ENCODE results near the gene TNKS1BP1.

TNKS1BP1 gene

GRCh38 chr11:57320067-57320718 is 4.6 kb downstream of the TNKS1BP1 start:
- peaks cover 25% of the 10 kb centered on the region for H3K4me1 ChIP-seq (ENCODE audit: insufficient read depth, low read length)
- no peak for DNase-seq
- H3K9ac ChIP-seq (ENCODE audit: low read depth, low read length), result no peak overlapping the region
- H3K9me3 ChIP-seq (ENCODE audit: insufficient read depth, low read length, severe bottlenecking), result no peaks in the 10 kb centered on the region
- H3K4me3 ChIP-seq (ENCODE audit: low read depth in 1 of 2, low read length in 2 of 2), result no peak overlapping the region
- peaks cover 37% of the 10 kb centered on the region for H3K36me3 ChIP-seq (ENCODE audit: insufficient read depth, low read length)
- no peak for TF ChIP-seq EZH2 (IDR thresholded peaks at IDR 0.05; ENCODE audit: borderline replicate concordance, low read depth, low read length, severe bottlenecking)
- TF ChIP-seq CTCF (IDR thresholded peaks at IDR 0.05; ENCODE audit: borderline replicate concordance, extremely low read depth, low read length, poor library complexity, severe bottlenecking), result no peak
- H4K20me1 ChIP-seq (ENCODE audit: insufficient read depth, low read length), result peaks cover 22% of the 10 kb centered on the region
- no peaks in the 10 kb centered on the region for H3K27me3 ChIP-seq (ENCODE audit: insufficient read depth, low read length, poor library complexity)
- H3K27ac ChIP-seq (ENCODE audit: low read length), result no peak overlapping the region
- H3K4me2 ChIP-seq (ENCODE audit: insufficient read depth, low read length), result no peak overlapping the region
- no peak for ATAC-seq (ENCODE audit: insufficient read depth, low read depth)
- H3K79me2 ChIP-seq (ENCODE audit: insufficient read depth, low read length), result peaks cover 17% of the 10 kb centered on the region
- no peak overlapping the region for H2AFZ ChIP-seq (ENCODE audit: low read depth, low read length)

DNA sequence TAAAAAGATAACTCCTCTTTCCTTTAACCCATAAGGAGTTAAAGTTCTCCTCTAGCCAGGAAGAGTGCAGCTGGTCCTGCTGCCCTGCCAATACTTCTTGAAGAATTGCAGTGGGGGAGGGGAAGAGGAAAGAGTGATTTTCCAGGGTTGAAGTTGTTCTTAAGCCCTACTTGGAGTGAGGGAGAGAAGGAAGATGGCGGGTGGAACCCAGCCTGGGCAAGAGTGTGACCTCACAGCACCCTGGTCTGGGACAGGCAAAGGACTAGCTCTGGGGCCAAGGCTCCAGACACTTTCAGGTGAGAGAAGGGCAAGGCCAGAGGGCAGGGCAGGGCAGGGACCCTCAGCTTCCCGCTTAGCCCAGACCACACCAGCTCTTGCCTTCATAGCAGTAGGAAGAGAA is 6.6 kb downstream of the TNKS1BP1 start:
- no peaks in the 10 kb centered on the region for H3K27me3 ChIP-seq (ENCODE audit: insufficient read depth, low read length, poor library complexity)
- no peak overlapping the region for H2AFZ ChIP-seq (ENCODE audit: low read depth, low read length)
- H3K4me3 ChIP-seq (ENCODE audit: low read depth in 1 of 2, low read length in 2 of 2), result no peak overlapping the region
- H3K9me3 ChIP-seq (ENCODE audit: insufficient read depth, low read length, severe bottlenecking), result no peaks in the 10 kb centered on the region
- H3K27ac ChIP-seq (ENCODE audit: low read length), result no peak overlapping the region
- no peak overlapping the region for H3K4me2 ChIP-seq (ENCODE audit: insufficient read depth, low read length)
- DNase-seq (no peak), ATAC-seq (ENCODE audit: insufficient read depth, low read depth) (no peak)
- H3K36me3 ChIP-seq (ENCODE audit: insufficient read depth, low read length), result peaks cover 52% of the 10 kb centered on the region
- H4K20me1 ChIP-seq (ENCODE audit: insufficient read depth, low read length), result peaks cover 17% of the 10 kb centered on the region
- no peak for TF ChIP-seq EZH2 (IDR thresholded peaks at IDR 0.05; ENCODE audit: borderline replicate concordance, low read depth, low read length, severe bottlenecking)
- TF ChIP-seq CTCF (IDR thresholded peaks at IDR 0.05; ENCODE audit: borderline replicate concordance, extremely low read depth, low read length, poor library complexity, severe bottlenecking), result no peak
- no peak overlapping the region for H3K9ac ChIP-seq (ENCODE audit: low read depth, low read length)
- H3K4me1 ChIP-seq (ENCODE audit: insufficient read depth, low read length), result peaks cover 13% of the 10 kb centered on the region; the same call in 1 of the 2 replicates
- peaks cover 8% of the 10 kb centered on the region; the same call in 1 of the 2 replicates for H3K79me2 ChIP-seq (ENCODE audit: insufficient read depth, low read length)

DNA sequence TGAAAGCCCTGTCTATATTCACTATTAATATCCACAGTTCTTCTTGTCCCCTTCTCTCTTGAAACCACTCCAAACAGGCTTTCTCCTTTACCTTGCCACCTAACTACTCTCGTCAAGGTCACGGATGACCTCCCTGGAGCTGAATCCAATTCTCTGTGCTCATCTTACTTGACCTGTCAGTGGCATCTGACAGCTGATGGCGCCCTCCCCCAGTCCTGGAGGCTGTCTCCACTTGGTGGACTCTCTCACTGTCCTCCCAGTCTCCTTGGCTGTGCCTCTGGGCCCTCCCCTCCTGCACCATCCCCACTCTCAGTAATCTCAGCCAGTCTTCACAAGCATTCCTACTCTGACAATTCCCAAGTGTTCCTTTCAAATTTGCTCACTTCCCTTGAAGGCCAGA is 8.7 kb downstream of the TNKS1BP1 start:
- H3K27ac ChIP-seq (ENCODE audit: low read length), result no peak overlapping the region
- H3K9ac ChIP-seq (ENCODE audit: low read depth, low read length), result no peak overlapping the region
- peaks cover 58% of the 10 kb centered on the region for H3K36me3 ChIP-seq (ENCODE audit: insufficient read depth, low read length)
- H3K9me3 ChIP-seq (ENCODE audit: insufficient read depth, low read length, severe bottlenecking), result no peaks in the 10 kb centered on the region
- H3K4me2 ChIP-seq (ENCODE audit: insufficient read depth, low read length), result no peak overlapping the region
- no peak overlapping the region for H2AFZ ChIP-seq (ENCODE audit: low read depth, low read length)
- no peaks in the 10 kb centered on the region for H3K27me3 ChIP-seq (ENCODE audit: insufficient read depth, low read length, poor library complexity)
- TF ChIP-seq EZH2 (IDR thresholded peaks at IDR 0.05; ENCODE audit: borderline replicate concordance, low read depth, low read length, severe bottlenecking) (no peak), CTCF (IDR thresholded peaks at IDR 0.05; ENCODE audit: borderline replicate concordance, extremely low read depth, low read length, poor library complexity, severe bottlenecking) (no peak)
- no peaks in the 10 kb centered on the region for H3K79me2 ChIP-seq (ENCODE audit: insufficient read depth, low read length)
- peaks cover 12% of the 10 kb centered on the region for H3K4me1 ChIP-seq (ENCODE audit: insufficient read depth, low read length)
- no peak for DNase-seq
- peaks cover 6% of the 10 kb centered on the region for H4K20me1 ChIP-seq (ENCODE audit: insufficient read depth, low read length)
- H3K4me3 ChIP-seq (ENCODE audit: low read depth in 1 of 2, low read length in 2 of 2), result no peak overlapping the region
- no peak for ATAC-seq (ENCODE audit: insufficient read depth, low read depth)

All from DND-41 (cell line).